ENCODE measurements around the gene FAM131C.

The FAM131C gene

DNA sequence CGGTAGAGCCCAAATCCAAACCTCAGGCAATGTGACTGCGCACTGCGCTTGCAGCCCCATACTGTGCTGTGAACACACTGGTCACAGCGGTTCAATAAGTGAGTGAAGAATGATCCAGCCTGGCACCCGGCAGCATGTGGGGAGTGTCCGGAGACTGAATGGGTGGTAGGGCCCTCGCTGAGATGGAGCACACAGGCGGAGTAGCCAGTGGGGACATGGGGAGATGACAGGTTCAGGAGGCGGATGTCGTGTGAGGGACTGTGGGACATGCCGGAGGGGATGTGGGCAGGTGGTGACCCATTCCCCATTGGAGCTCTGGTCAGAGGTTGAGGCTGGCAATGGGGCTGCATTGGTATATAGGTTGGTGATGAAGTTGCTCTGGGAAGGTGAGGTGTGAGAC lies 63.8 kb downstream of the FAM131C start:
- TF ChIP-seq FOXP2 (optimal IDR thresholded peaks at IDR 0.05; ENCODE audit: borderline replicate concordance, extremely low read depth, extremely low read length, insufficient read depth) (no peak), TAF1 (IDR thresholded peaks at IDR 0.05; ENCODE audit: borderline replicate concordance, insufficient read depth, low read length) (no peak), SIN3A (IDR thresholded peaks at IDR 0.05; ENCODE audit: borderline replicate concordance, insufficient read depth, low read length) (no peak), POLR2AphosphoS5 (IDR thresholded peaks at IDR 0.05; ENCODE audit: low read depth, low read length) (no peak)
- TF ChIP-seq, protein P1, sequence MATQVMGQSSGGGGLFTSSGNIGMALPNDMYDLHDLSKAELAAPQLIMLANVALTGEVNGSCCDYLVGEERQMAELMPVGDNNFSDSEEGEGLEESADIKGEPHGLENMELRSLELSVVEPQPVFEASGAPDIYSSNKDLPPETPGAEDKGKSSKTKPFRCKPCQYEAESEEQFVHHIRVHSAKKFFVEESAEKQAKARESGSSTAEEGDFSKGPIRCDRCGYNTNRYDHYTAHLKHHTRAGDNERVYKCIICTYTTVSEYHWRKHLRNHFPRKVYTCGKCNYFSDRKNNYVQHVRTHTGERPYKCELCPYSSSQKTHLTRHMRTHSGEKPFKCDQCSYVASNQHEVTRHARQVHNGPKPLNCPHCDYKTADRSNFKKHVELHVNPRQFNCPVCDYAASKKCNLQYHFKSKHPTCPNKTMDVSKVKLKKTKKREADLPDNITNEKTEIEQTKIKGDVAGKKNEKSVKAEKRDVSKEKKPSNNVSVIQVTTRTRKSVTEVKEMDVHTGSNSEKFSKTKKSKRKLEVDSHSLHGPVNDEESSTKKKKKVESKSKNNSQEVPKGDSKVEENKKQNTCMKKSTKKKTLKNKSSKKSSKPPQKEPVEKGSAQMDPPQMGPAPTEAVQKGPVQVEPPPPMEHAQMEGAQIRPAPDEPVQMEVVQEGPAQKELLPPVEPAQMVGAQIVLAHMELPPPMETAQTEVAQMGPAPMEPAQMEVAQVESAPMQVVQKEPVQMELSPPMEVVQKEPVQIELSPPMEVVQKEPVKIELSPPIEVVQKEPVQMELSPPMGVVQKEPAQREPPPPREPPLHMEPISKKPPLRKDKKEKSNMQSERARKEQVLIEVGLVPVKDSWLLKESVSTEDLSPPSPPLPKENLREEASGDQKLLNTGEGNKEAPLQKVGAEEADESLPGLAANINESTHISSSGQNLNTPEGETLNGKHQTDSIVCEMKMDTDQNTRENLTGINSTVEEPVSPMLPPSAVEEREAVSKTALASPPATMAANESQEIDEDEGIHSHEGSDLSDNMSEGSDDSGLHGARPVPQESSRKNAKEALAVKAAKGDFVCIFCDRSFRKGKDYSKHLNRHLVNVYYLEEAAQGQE (IDR thresholded peaks at IDR 0.05; ENCODE audit: insufficient read depth in 1 of 2, low read depth in 2 of 2, low read length in 2 of 2), result no peak

DNA sequence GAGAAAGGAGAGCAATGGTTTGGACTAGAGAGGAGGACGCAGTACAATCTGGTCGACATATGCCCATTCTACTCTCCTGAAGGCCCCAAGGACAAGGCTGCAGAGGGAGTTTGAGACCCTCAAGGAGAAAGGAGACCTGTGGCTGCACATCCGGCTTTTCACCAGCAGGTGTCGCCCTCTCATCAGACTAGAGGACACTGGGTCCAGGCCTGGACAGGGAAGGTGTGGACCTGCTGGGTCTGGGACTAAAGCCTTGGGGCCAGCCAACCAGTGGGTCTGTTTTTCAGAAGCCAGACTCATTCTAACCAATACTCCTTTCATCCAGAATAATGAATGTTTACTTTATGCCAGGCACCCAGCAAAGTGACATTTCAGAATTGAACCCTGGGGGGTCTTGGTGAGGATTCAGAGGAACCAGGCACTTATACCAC lies 64.4 kb downstream of the FAM131C start:
- TF ChIP-seq FOXP2 (optimal IDR thresholded peaks at IDR 0.05; ENCODE audit: borderline replicate concordance, extremely low read depth, extremely low read length, insufficient read depth), result no peak
- TF ChIP-seq, protein P1 (IDR thresholded peaks at IDR 0.05; ENCODE audit: insufficient read depth in 1 of 2, low read depth in 2 of 2, low read length in 2 of 2), result no peak
- no peak for TF ChIP-seq POLR2AphosphoS5 (IDR thresholded peaks at IDR 0.05; ENCODE audit: low read depth, low read length)
- no peak for TF ChIP-seq SIN3A (IDR thresholded peaks at IDR 0.05; ENCODE audit: borderline replicate concordance, insufficient read depth, low read length)
